CD4-positive, alpha-beta T cell treated with Interleukin-6 for 4 hours (primary cell): ENCODE data around the gene FYN.
A peak's percentile ranks its signal among the peaks of the same experiment; 100 is the strongest.

Experiments
- DNase-seq: peaks from one replicate; pipeline ENCODE4 v3.0.0-alpha.2; 2020; ENCODE audit warnings: mixed read lengths

FYN gene

DNA sequence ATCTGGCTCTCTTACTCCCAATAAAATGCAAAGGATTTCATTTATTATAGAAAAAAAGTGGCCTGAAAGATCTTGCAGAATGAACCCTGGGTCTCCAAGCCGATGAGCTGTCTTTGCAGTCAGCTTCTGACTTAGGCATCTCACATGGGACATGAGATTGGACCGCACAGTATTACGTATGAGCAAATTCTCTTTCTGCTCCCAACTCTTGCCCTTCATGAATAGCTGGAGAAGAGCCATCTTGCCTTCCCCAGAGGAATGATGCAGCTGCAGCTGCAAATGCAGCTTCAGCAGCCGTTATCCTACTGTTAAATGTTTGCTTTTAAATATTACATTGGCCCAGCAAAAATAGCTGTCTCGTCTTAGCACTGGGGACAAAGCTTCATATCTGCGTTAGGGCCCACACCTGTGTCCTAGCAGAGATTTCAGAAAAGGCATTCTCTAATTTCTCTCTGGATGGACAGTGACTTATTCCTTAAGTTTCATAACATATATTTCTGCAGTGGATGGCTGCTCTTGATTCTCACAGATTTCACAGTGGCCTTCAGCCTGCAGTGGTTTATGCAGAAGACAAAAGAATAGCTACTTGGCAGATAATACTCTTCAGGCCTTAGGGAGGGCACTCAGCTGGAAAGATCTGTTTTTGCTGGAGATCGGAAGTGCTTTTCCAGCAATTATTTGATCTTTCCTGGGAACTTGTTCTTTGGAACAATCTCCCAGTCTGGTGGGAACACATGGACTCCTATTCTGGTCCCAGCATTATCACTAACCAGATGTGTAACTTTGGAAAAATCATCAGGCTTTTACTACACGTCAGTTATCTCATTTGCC lies 129.2 kb downstream of the FYN start:
- DNase-seq = no peak

DNA sequence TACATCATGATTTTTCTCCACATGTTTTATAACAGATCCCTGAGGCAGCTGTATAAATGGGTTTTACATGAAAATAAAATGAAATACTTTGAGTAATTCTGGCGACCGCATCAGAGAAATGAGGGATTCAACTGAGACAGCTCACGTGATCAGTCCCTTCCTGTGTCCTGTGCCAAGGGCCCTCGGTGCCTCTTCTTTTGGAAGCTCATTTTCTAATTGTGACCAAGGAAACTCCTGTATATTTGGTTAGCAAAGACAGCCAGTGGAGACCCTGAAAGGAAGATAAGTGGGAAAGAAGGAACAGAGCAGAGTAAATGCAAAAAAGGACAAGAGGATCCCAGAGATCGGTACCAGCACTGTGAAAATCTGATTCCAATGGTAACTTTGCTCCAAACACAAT lies 129.9 kb downstream of the FYN start:
- no peak for DNase-seq

GRCh38 chr6:111741177-111741952 lies 131.9 kb downstream of the FYN start:
- DNase-seq = no peak

DNA sequence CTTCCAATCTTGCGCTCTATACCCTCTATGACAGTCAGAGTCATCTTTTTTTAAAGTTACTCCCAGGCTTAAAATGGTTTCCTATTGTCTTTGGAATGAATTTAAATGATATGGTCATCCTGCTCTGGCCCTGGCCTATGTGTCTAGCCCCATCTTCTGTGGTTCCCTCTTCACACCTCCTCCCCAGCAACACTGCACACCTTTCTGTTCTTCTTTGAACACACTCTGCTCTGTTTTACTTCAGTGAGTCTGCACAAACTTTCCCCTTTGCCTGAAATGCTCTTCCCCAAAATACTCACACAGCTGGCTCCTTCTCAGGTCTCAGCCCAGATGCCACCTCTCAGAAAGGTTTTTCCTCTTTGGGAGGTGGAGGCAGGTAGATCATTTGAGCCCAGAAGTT lies 132.7 kb downstream of the FYN start:
- no peak for DNase-seq

DNA sequence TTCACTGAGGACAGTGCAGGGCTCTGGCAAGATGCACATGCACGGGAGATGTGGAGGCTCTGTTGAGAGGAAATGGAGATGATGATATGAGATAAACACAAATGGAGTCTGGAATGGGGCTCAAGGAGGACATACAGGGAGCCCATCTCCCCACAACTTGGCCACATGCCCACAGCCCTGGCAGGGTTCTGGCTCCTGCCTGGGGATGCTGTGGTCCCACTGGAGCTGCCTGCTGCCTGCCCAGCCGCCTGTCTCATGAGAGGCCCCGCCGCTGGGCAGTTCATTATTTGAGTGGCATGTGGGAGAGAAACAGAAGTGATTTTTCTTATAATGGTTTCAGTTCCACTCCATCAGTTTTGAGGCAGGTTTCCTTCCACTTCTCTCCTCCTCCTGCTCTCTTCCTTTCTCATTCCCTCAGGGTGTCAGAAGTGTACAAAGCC lies 134.0 kb downstream of the FYN start:
- no peak for DNase-seq

DNA sequence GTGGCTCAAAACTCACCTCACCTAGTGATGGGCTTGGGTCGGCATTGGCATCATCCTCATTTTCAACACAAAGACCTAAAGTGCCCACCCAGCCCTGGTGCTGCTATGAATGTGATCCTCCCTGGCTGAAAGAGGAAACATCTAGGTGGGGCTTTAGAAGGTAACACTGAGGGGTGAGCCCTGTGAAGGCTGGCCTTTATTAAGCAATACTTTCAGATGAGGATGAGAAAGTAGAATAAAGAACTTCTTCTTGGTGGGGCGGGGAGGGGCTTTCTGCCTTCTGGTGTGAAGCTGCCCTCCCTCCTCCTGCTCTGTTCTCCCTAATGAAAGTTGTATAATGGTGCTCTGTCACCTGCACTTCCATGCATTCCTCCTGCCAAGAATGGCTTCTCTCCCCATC lies 134.6 kb downstream of the FYN start:
- no peak for DNase-seq

DNA sequence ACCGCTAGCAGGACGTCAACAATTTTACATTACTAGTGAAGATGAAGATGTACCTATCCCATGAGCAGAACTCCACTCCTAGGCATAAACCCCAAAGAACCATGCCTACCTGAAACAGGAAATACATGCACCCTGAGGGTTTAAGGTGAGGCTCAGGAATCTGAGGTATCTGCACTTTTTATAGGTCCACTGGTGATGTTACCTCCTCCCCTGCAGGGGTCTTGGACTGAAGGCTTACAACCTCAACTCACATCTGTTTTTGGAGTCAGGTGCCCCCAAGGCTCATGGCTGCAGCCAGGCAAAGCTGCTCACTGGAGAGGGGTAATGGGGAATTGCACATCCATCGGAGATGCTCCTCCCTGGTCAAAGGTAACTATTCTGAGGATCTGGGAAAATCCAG lies 135.1 kb downstream of the FYN start:
- DNase-seq = no peak

DNA sequence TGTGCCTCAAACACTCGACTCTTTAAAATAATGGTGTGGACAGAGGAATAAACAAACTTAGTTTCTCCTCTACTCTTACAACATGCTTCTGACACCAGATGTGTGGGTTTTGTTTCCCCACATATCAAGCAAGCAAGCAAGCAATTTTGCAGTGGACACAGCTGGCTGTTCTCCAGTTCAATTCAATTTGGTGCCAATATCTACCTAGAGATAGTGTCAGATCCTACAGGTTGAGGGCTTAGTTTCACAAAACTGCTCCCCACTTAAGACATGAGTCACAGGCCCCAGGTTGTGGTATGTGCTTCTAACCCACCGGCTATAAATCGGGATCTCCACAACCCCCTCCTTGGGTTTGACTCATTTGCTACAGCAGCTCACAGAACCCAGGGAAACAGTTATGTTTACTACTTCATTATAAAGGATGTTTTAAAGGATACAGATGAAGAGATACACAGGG lies 136.2 kb downstream of the FYN start:
- peak; percentile 69 for DNase-seq

GRCh38 chr6:111736005-111736608 lies 137.1 kb downstream of the FYN start:
- DNase-seq = peak; percentile 22

DNA sequence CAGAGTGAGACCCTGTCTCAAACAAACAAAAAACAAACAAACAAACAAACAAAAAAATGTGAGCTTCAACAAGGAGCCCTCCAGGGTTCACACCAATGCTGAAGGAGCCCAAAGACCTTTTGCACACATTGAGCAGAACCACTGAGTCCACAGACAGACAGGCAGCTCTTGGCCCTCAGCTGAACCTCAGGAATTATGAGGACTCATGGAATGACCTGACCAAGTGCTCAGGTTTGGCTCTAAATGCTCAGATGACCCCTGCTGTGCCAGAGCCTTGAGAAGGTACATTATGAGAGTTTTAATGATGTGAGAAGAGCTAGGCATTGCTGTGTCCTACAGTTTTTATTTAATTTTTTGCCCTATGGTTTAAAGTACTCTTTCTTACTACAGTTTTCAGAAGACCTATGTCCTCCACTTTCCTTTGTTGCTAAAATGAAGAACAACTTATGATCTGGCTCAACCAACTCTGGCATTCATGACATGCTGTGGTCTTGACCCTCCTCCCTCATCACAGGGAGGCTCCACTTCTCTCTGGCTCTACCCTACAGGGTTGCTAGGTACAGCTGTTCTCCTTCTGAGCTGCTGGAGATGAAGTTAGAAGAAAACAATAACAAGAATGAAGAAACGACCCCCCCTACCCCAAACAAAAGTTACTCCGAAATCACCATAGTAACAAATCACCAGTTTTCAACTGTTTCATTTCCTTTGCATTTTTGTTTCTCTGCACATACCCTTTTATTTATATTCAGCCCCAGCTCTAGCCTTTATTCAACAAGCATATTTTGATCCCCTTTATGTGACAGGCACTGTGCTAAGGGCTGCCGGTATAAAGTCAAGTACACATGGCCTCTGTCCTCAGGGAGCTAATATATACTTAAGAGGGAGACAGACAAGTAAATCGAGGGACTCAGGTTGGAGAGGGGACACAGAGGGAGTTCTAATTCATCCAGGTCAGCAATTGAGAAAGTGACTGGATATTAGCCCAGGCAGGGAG lies 138.9 kb downstream of the FYN start:
- DNase-seq = no peak

GRCh38 chr6:111732390-111732789 lies 140.9 kb downstream of the FYN start:
- no peak for DNase-seq

GRCh38 chr6:111731456-111732195 lies 141.6 kb downstream of the FYN start:
- no peak for DNase-seq

DNA sequence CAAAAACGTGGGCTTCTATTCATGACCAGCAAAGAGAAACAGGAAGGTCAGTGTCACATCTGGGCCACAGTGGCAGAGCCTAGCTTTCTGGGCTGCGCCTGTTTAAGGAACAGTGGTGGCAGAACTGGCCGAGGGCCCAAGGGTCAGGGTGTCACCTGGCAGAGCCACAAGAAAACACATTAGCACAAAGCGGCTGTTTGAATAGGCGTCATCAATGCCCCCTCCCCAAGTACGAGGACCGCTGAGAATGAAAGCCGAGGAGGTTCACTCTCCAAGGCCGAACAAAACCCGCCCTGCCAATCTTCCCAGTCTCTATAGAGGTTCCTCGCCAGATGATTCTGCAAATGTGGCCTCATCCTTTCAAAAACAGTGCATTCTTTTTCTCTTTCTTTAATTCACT lies 142.4 kb downstream of the FYN start:
- DNase-seq = no peak

- DNase-seq = no peak
Observed at GRCh38 chr6:111727802-111728201, 145.4 kb downstream of the FYN start.

DNA sequence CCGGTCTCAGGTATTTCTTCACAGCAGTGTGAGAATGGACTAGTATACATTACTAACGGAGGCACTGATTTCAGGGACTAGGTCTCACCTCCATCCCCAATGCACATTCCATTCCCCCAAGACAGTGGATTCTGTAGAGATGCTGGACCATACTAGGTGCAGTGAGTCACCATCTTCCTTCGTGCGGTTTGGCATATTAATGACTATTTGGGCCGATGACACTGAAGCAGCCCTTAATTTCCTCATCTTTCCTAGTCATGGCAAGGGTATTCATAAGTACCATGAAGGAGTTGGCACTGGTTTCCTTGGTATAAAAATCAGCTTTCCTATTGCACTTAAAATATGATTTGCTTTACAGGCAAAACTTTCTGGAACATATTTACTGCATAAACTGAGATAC lies 146.2 kb downstream of the FYN start:
- no peak for DNase-seq

DNA sequence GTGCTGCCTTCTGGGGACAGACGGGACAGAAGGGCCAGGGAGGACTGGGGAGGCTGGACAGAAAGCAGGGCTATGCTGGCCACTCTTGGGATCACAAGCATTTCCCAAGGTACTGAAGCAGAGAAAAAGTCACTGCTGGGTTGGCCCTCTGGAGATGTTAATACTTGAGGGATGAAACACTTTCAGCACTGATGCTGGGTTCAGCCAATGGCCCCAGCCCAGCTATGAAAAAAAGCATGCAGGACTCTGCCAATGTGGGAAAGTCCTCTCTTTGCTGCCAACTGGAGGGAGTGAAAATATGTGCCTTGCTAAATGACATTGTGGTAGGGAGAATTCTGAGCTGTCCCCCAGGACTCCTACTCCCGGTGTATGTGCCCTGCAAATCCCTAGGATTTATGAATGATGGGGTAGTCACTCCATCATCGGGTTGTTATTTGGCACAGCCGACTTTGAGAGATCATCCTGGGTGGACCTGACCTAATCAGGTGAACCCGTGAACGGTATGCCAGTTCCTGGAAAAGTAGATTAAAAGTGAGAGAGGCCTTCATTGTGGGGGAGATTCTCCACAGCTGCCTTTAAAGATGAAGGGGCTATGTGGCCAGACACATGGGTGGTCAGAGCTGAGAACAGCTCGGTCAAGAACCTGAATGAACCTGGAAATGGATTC lies 147.7 kb downstream of the FYN start:
- no peak for DNase-seq

DNA sequence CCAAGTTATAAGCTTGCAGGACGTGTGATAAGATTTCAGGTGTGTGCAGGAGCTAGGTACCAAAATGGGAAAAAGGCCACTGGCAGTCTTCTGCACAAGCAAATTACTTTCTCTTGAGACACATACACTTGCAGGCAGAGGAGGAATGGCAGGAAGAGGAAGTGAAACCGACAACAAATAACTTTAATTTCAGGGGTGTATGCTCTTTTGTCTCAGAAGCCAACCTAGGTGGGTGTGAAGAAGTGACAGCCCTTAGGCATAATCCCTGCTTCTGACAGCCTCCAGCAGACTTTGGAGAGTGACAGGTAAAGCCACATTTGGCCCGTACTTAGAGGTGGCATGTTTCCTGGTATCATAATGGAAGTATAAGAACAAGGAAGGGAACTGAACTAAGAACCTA lies 148.7 kb downstream of the FYN start:
- DNase-seq = peak; percentile 40

GRCh38 chr6:111724039-111724438 lies 149.2 kb downstream of the FYN start:
- DNase-seq = no peak

- DNase-seq = no peak
Observed at GRCh38 chr6:111723412-111723970, 149.8 kb downstream of the FYN start.

DNA sequence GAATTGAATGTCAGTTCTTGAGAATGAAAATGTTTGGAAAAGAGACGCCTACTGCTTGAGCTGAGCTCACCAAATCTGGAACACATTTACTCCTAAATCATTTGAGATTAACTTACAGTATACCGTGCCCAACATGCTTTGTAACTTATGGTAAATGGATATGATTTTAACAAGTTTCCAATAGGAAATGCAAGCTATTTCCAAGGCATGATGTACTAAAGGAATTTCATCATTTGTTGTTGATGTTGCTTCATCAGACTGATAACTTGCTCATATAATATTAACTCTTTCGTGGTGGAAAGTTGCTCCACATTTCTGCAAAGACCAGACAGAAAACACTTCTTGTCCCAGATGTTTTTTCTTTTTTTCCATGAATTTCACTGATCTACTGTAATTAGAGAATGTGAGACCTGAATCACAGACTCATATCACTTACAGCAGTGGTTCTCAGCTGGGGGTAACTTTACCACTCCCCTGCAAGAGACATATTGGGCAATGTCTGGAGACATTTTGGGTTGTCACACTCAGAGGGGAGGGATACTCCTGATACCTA lies 151.0 kb downstream of the FYN start:
- DNase-seq = no peak
